K562 (cell line): ENCODE results near the gene PRMT5. TPM values are rescaled to one million over a fixed set of nuclear protein-coding genes. Genes with fewer than 3 reads are reported as not detected.

Experiments
- CBX5 ChIP-seq: IDR thresholded peaks from 2 replicates; pipeline ENCODE4 v1.6.1; 2014; ENCODE audit warnings: low read depth, borderline replicate concordance
- DLX4 ChIP-seq: fragments of 250-450 bp; sonication (Bioruptor Pico); IDR thresholded peaks from 2 replicates; pipeline ENCODE4 v1.6.1; 2021; ENCODE audit warnings: mild to moderate bottlenecking
- E2F1 ChIP-seq: sonication (generic); formaldehyde crosslinking; IDR thresholded peaks from 2 replicates; pipeline ENCODE4 v1.8.1; 2023; ENCODE audit warnings: mild to moderate bottlenecking, missing genetic modification reagents, moderate library complexity
- PBX2 ChIP-seq, 2 experiments: IDR thresholded peaks in 1 of 2; conservative IDR thresholded peaks in 1 of 2; 2 replicates each; pipeline ENCODE4 v1.6.1; 2016; ENCODE audit warnings: low read depth in 2 of 2, mild to moderate bottlenecking in 1 of 2, missing compliant biosample characterization in 1 of 2, missing genetic modification characterization in 1 of 2, moderate library complexity in 1 of 2
- RBM22 ChIP-seq: fragments of 200-400 bp; formaldehyde crosslinking; IDR thresholded peaks from 2 replicates; pipeline ENCODE4 v1.6.1; 2018; ENCODE audit warnings: low read length, low read depth; ENCODE audit not compliant: poor library complexity, severe bottlenecking
- STAT5A ChIP-seq: IDR thresholded peaks from 2 replicates; pipeline ENCODE4 v1.6.1; 2012; ENCODE audit warnings: low read length, inconsistent platforms, borderline replicate concordance
- TAF15 ChIP-seq: fragments of 200-400 bp; formaldehyde crosslinking; IDR thresholded peaks from 2 replicates; pipeline ENCODE4 v1.6.1; 2017; ENCODE audit warnings: mild to moderate bottlenecking, low read depth, low read length, moderate library complexity
- TCF15 ChIP-seq: fragments of 250-450 bp; sonication (Bioruptor Pico); IDR thresholded peaks from 2 replicates; pipeline ENCODE4 v1.8.0; 2022; ENCODE audit warnings: moderate library complexity, mild to moderate bottlenecking, inconsistent platforms
- ZNF232 ChIP-seq: sonication (generic); formaldehyde crosslinking; IDR thresholded peaks from 2 replicates; pipeline ENCODE4 v1.8.0; 2022; ENCODE audit warnings: mild to moderate bottlenecking, missing genetic modification reagents
- ZNF318 ChIP-seq, 2 experiments: fragments of 450-650 bp; IDR thresholded peaks; 2 replicates each; pipeline ENCODE4 v1.6.1; 2016; ENCODE audit warnings: mild to moderate bottlenecking in 2 of 2, borderline replicate concordance in 1 of 2, low read depth in 1 of 2, moderate library complexity in 1 of 2
- ZNF408 ChIP-seq: fragments of 250-450 bp; sonication (Bioruptor Pico); IDR thresholded peaks from 2 replicates; pipeline ENCODE4 v1.4.0; 2020; ENCODE audit warnings: low read depth, mild to moderate bottlenecking, moderate library complexity
- ZNF583 ChIP-seq: fragments of 250-450 bp; sonication (Bioruptor Pico); IDR thresholded peaks from 2 replicates; pipeline ENCODE4 v1.4.0; 2020
- polyA plus RNA-seq, 8 experiments: library from polyadenylated mRNA; depleted of rRNA in 4 of 8; stranded (reverse) in 5 of 8; unstranded in 3 of 8; fragments of >200 nt; fragmentation: Nextera tagmentation in 2 of 8; fragmentation: Illumina TruSeq in 1 of 8; extraction: Ambion mirVana in 2 of 8; extraction: Trizol in 1 of 8; gene quantifications; 2 replicates each; pipeline versions ENCODE4 v1.2.1 to v1.2.3, GENCODE V29; 2011 to 2014; ENCODE audit warnings: inconsistent platforms in 1 of 8, missing spikeins in 1 of 8
- total RNA-seq, 7 experiments: library from RNA; depleted of rRNA in 6 of 7; stranded (reverse); fragments of >200 nt in 6 of 7; fragmentation: Illumina TruSeq in 2 of 7; extraction: Trizol in 2 of 7; gene quantifications; 2 replicates each; pipeline versions ENCODE4 v1.2.1 to v1.2.3, GENCODE V29; 2011 to 2021; ENCODE audit warnings: low replicate concordance in 1 of 7

Gene PRMT5
- total and polyA plus RNA-seq, 9 of the 15 experiments (the other 6 are each of a cell fraction or from before 2014, with no cell fraction given) = 114 to 552 (median 222) TPM

GRCh38 chr14:22929104-22929960, at the start of gene PRMT5 (continued):
- TF ChIP-seq TAF15 (no peak), ZNF408 (CRISPR knock-in tag) (no peak), RBM22 (no peak), E2F1 (peak; percentile 40; the same call in 1 of the 2 replicates), STAT5A (no peak), TCF15 (CRISPR knock-in tag) (0 out of 2 replicates have a peak, but pooled peaks have one; percentile 24), ZNF583 (CRISPR knock-in tag) (peak; percentile 35; the same call in 1 of the 2 replicates), ZNF318 (IDR thresholded peaks at IDR 0.05; ENCODE audit: borderline replicate concordance in 1 of 2, low read depth in 1 of 2) (no peak), PBX2 (CRISPR knock-in tag; IDR thresholded peaks at IDR 0.05; ENCODE audit: low read depth) (no peak), PBX2 (tag; conservative IDR thresholded peaks at IDR 0.05; ENCODE audit: low read depth) (no peak; the same call in 1 of the 2 replicates), DLX4 (CRISPR knock-in tag) (no peak), ZNF232 (CRISPR knock-in tag) (no peak), CBX5 (no peak)
